SK-MEL-5 (cell line): ENCODE results near the gene SLC7A10. TPM values are rescaled to one million over a fixed set of nuclear protein-coding genes. Genes with fewer than 3 reads are reported as not detected.
"Not testable (repeated sequence)": the region's sequence is repeated elsewhere in the genome, so short reads cannot be mapped to it uniquely, and the experiment has no call there.

Experiments
- DNase-seq: peaks from one replicate; pipeline ENCODE4 v3.0.0-alpha.2; 2016; ENCODE audit warnings: low read depth, low spot score
- in situ Hi-C: cut with HindIII; loops from 2 replicates; pipeline ENCODE4 v1.10.0; 2016; ENCODE audit warnings: low sequenced_read_pairs, high pct_unique_total_duplicates, low pct_unique_long_range_greater_than_20kb
- total RNA-seq: library from RNA; depleted of rRNA; stranded (reverse); fragments of >200 nt; shearing (Covaris generic); gene quantifications from 2 replicates; pipeline ENCODE4 v1.2.3, GENCODE V29; 2014

SLC7A10 gene
- total RNA-seq, 1 experiment from 2014 or later: not detected

DNA sequence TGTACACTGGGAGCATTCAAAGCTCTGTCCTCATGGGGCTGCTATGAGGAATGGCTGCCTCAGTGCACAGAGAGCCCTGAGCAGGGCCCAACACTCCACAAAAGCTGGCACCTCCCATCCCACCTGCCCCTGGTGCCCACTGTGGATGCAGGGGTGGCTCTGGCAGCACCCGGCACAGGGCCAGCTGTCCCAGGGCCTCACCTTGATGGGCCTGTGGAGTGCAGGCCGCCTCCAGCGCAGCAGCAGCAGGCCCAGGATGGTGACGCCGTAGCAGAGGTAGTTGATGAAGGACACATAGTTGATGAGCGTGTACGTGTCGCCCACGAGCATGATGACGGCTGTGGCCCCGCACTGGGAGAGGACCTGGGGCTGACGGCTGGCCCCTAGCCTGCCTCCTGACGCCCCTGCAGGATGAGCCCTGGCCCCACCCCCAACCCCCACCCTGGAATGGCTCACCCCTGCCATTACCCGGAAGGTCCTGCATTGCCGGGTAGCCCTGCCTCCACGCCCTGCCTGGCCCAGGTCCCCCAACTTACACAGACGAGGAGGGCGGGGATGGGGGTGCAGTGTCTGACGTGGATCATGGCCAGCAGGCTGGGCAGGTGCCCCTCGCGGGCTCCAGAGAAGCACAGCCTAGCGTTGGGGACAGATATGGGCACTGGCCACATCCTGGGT is 15.2 kb downstream of the SLC7A10 start:
- in situ Hi-C loops: no loop called here
- no peak for DNase-seq

DNA sequence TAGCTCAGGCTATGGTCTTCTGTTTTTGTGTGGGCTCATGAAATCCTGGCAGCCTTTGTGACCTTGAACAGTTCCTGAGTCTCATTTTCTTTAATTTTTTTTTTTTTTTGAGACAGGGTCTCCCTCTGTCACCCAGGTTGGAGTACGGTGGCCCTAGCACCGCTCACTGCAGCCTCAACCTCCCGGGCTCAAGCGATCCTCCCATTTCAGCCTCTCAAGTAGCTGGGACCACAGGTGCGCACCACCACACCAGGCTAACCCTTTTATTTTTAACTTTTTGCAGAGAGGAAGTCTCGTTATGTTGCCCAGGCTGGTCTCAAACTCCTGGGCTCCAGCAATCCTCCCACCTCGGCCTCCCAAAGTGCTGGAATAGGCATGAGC is 15.8 kb downstream of the SLC7A10 start:
- DNase-seq, in situ Hi-C loops: not testable (repeated sequence)

DNA sequence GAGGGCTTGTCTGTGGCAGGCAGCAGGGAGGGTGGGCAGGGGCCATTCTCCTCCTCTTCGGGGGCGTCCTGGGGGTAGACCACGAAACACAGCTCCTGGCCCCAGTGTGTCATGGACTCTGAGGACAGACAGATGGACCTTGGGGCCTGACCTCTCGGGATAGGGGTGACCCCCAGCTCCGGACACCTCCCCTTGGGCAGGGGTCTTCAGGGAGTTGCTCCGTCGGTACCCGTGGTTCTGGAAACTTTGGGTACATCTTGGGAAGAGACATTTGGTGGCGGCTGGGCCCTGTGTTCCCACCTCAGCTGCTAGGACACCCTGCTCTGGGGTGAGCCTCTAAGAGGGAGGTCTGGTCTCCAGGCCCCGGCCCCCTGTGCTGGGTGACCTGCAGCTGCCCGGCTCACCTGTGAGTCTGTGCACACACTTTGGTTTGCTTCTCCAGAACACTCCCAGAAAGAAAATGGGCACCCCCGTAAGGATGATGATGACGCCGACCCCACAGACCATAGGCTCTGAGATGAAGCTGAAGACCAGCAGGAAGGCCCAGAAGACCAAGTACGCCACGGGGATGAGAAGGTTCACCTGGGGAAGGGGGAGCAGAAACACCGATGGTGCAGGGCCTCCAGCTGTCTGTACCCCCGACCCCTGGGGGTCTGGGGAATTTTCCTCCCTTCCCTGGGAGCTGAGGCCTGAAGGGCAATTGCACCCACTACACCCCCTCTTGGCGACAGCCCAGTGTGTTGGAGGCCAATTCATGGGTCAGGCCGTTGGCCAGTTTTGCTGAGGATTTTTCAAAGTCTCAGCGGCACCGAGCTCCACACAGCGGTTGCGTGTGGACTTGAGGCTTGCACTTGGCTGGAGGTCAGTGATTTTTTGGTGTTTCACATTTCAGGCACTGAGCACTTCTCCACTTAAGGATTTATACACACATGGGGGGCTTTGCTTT is 16.5 kb downstream of the SLC7A10 start:
- no peak for DNase-seq
- in situ Hi-C loops: no loop called here

- in situ Hi-C loops: no loop called here
- DNase-seq: no peak
Observed at GRCh38 chr19:33208371-33208895, 17.2 kb downstream of the SLC7A10 start.

GRCh38 chr19:33207903-33208302 is 17.7 kb downstream of the SLC7A10 start:
- no peak for DNase-seq
- in situ Hi-C loops: no loop called here

GRCh38 chr19:33207040-33207620 is 18.5 kb downstream of the SLC7A10 start:
- in situ Hi-C loops: no loop called here
- no peak for DNase-seq

DNA sequence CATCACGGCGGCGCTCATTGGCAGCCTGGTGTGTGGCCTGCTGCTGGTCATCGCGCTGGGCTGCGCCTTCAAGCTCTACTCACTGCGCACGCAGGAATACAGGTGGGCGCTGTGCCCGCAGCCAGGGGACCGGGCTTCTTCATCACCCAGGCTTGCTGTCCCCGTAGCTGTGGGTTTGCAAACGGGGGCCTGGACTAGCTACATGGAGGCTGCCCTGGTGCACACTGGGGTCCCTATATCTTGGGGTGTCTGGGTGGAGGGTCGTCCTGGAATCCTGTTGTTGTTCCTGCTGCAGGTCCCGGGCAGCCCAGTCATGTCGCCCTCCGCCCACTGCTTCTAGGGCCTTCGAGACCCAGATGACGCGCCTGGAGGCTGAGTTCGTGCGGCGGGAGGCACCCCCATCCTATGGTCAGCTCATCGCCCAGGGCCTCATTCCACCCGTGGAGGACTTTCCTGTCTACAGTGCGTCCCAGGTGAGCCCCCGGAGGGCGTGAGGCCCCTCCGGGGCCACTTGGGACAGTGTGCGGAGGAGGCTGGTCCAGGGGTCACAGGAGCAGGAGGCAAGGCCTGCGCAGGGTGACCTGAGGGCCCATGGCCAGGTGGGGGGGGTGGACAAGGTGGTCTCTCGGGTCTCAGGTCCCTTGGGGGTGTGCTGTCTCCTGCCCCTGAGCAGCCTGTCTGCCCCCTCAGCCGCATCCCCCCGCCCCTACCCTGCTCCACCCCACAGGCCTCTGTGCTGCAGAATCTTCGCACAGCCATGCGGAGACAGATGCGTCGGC is 19.2 kb downstream of the SLC7A10 start:
- no peak for DNase-seq
- in situ Hi-C loops: no loop called here

DNA sequence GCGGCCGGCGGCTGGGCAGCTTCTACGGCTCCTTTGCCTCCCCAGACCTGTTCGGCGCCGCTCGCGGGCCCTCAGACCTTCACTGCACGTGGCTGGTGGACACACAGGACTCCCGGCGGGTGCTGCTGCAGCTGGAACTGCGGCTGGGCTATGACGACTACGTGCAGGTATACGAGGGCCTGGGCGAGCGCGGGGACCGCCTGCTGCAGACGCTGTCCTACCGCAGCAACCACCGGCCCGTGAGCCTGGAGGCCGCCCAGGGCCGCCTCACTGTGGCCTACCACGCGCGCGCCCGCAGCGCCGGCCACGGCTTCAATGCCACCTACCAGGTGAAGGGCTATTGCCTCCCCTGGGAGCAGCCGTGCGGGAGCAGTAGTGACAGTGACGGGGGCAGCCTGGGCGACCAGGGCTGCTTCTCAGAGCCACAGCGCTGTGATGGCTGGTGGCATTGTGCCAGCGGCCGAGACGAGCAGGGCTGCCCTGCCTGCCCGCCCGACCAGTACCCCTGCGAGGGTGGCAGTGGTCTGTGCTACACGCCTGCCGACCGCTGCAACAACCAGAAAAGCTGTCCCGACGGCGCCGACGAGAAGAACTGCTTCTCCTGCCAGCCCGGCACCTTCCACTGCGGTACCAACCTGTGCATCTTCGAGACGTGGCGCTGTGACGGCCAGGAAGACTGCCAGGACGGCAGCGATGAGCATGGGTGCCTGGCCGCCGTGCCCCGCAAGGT is 20.0 kb downstream of the SLC7A10 start:
- in situ Hi-C loops: no loop called here
- no peak for DNase-seq

- no peak for DNase-seq
Observed at GRCh38 chr19:33205110-33205509, 20.5 kb downstream of the SLC7A10 start.

GRCh38 chr19:33204136-33204973 is 21.3 kb downstream of the SLC7A10 start:
- DNase-seq: no peak
- in situ Hi-C loops: no loop called here

More at GRCh38 chr19:33205110-33205509, 20.5 kb downstream of the SLC7A10 start:
- in situ Hi-C loops: no loop called here

GRCh38 chr19:33203529-33203928 is 22.1 kb downstream of the SLC7A10 start:
- in situ Hi-C loops: no loop called here
- DNase-seq: no peak

- in situ Hi-C loops: no loop called here
- no peak for DNase-seq
Observed at GRCh38 chr19:33202546-33203507, 22.8 kb downstream of the SLC7A10 start.

- in situ Hi-C loops: no loop called here
- no peak for DNase-seq
Observed at GRCh38 chr19:33201886-33202545, 23.6 kb downstream of the SLC7A10 start.

DNA sequence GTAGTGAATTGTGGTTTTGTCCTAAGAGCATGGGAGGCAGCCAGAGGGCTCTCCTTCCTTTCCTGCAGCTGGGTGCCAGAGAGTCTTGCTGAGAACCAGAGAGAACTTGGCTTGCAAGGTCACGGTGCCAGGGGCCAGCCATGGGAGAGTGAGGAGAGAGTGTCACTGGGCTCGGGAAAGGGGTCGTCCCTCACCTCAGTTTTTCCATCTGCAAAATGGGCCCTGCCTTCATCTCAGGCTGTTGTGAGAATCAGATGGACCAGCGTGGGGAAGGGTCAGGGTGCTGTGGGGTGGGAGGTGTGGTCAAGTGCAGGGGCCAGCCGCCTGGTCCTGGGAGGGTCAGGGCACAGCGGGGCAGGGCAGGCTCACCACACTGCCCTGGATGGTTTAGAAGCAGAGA is 24.2 kb downstream of the SLC7A10 start:
- in situ Hi-C loops: no loop called here
- no peak for DNase-seq
